ENCODE measurements around the gene TLCD2.
"Not testable (repeated sequence)": the region's sequence is repeated elsewhere in the genome, so short reads cannot be mapped to it uniquely, and the experiment has no call there.

Gene TLCD2

GRCh38 chr17:1684378-1685189, 25.6 kb downstream of the TLCD2 start, which contains the start of gene PRPF8:
Gene PRPF8, minus strand, starts transcription at chr17:1684867. Its CDS starts 296 bp downstream, at chr17:1684571.
- peak; percentile 98 to 99 for DNase-seq

- peak in 1 of 2 donors; percentile 12 for DNase-seq
Measured at GRCh38 chr17:1683459-1683858, 26.7 kb downstream of the TLCD2 start.

GRCh38 chr17:1676401-1676800, 33.8 kb downstream of the TLCD2 start:
- DNase-seq = no peak

- peak in 1 of 2 donors; percentile 28 for DNase-seq
Measured at GRCh38 chr17:1673041-1673785, 37.0 kb downstream of the TLCD2 start.

- not testable (repeated sequence) for DNase-seq
Measured at GRCh38 chr17:1663934-1664333, 46.2 kb downstream of the TLCD2 start.

- DNase-seq = no peak
Measured at GRCh38 chr17:1661045-1661444, 49.1 kb downstream of the TLCD2 start.

- DNase-seq = no peak
Measured at GRCh38 chr17:1658100-1658499, 52.1 kb downstream of the TLCD2 start.

- DNase-seq = no peak
Measured at GRCh38 chr17:1653735-1654134, 56.4 kb downstream of the TLCD2 start.

- not testable (repeated sequence) for DNase-seq
Measured at GRCh38 chr17:1652794-1653193, 57.4 kb downstream of the TLCD2 start.
